Esophagus (tissue), 2 donors: ENCODE data around the gene TRERF1. TPM values are rescaled to one million over a fixed set of nuclear protein-coding genes. Genes with fewer than 3 reads are reported as not detected.

Experiments used
- H3K27ac ChIP-seq, 2 donors: one replicate each; pipeline ENCODE4 v1.5.1; 2013; ENCODE audit warnings: low read depth in 2 of 2, mild to moderate bottlenecking in 2 of 2, inconsistent platforms in 1 of 2, low read length in 1 of 2, moderate library complexity in 1 of 2
- H3K27me3 ChIP-seq, 2 donors: one replicate each; pipeline ENCODE4 v1.6.1; 2013; ENCODE audit warnings: low read length in 2 of 2, control low read depth in 1 of 2, mild to moderate bottlenecking in 1 of 2; ENCODE audit not compliant: insufficient read depth in 2 of 2, control insufficient read depth in 1 of 2
- H3K36me3 ChIP-seq, 2 donors: one replicate each; pipeline ENCODE4 v1.6.1; 2013; ENCODE audit warnings: low read length in 1 of 2; ENCODE audit not compliant: control insufficient read depth in 2 of 2, insufficient read depth in 2 of 2
- H3K4me1 ChIP-seq, 2 donors: one replicate each; pipeline ENCODE4 v1.6.1; 2013; ENCODE audit warnings: low read length in 1 of 2; ENCODE audit not compliant: control insufficient read depth in 2 of 2, insufficient read depth in 2 of 2
- H3K4me3 ChIP-seq, 2 donors: one replicate each; pipeline ENCODE4 v1.5.1; 2013; ENCODE audit warnings: low read length in 2 of 2, mild to moderate bottlenecking in 2 of 2, low read depth in 1 of 2, moderate library complexity in 1 of 2
- H3K9me3 ChIP-seq, 2 donors: one replicate each; pipeline ENCODE4 v1.6.1; 2013; ENCODE audit warnings: mild to moderate bottlenecking in 2 of 2, low read depth in 1 of 2, low read length in 1 of 2, moderate library complexity in 1 of 2; ENCODE audit not compliant: control insufficient read depth in 2 of 2, insufficient read depth in 1 of 2
- WGBS, 2 donors: extraction: QIAGEN DNeasy Blood & Tissue Kit; methylation state at CpG; one replicate each; pipeline ENCODE4 v1.1.7; 2013; 5-methylcytosine and 5-hydroxymethylcytosine counted together
- polyA plus RNA-seq, 2 donors: library from polyadenylated mRNA; stranded (reverse); fragments of 200-250 nt; gene quantifications; one replicate each; pipeline ENCODE4 v1.2.3, GENCODE V29; 2013
- donor health status: healthy with polysubstance abuse.
- donor health status: Bipolar disorder and iron deficiency.

Gene TRERF1
- polyA plus RNA-seq, 2 donors = 4.6 to 8.1 TPM

GRCh38 chr6:42281570-42281969, 170.2 kb downstream of the TRERF1 start:
- H3K27ac ChIP-seq = peak overlapping the region; percentile 20 to 54
- H3K27me3 ChIP-seq = no peaks in the 10 kb centered on the region
- H3K4me1 ChIP-seq = peaks cover 18 to 28% of the 10 kb centered on the region in 2 donors
- H3K4me3 ChIP-seq = no peak overlapping the region
- H3K9me3 ChIP-seq = no peaks in the 10 kb centered on the region
- peaks cover 0 to 4% of the 10 kb centered on the region in 2 donors for H3K36me3 ChIP-seq
- WGBS, 2 donors = 40 to 41% methylated on average over 7 of the region's 7 CpGs

DNA sequence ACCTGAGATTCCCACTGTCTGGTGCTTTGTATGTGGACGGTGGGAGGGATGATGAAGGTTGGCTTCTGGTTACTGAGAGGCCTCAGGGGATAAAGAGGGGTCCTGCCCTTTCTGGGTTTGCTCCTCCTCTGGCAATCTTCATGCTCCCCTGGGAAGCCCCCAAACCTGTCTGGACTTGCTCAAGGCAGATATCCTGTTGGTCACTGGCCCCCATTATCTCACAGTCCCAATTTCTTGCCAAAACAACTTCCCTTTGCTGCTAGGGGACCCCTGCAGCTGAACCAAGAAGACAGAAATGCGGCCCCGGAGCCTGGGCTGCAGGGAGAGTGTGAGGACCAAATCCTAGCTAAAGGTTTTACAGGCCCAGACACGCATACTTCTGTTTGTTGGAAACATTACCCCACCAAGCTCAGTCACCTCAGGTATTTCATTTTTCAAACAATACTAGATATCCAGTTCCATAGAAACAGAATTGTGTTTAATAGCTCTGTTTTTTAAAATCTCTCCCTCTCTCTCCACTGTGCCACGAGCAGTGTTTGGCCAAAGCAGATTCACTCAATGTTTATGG, 170.7 kb downstream of the TRERF1 start:
- H3K4me1 ChIP-seq = peaks cover 18 to 28% of the 10 kb centered on the region in 2 donors
- WGBS, 2 donors = 47 to 72% methylated on average over 5 of the region's 5 CpGs
- peak overlapping the region; percentile 20 to 54 for H3K27ac ChIP-seq
- no peak overlapping the region for H3K4me3 ChIP-seq
- no peaks in the 10 kb centered on the region for H3K27me3 ChIP-seq
- peaks cover 0 to 4% of the 10 kb centered on the region in 2 donors for H3K36me3 ChIP-seq
- H3K9me3 ChIP-seq = no peaks in the 10 kb centered on the region

GRCh38 chr6:42279966-42280629, 171.6 kb downstream of the TRERF1 start:
- H3K27me3 ChIP-seq = no peaks in the 10 kb centered on the region
- peak overlapping the region; percentile 57 to 70 for H3K27ac ChIP-seq
- H3K4me3 ChIP-seq = no peak overlapping the region
- peaks cover 18 to 31% of the 10 kb centered on the region in 2 donors for H3K4me1 ChIP-seq
- H3K36me3 ChIP-seq = peaks cover 3 to 4% of the 10 kb centered on the region in 2 donors
- WGBS, 2 donors = 48 to 55% methylated on average over 24 of the region's 24 CpGs
- H3K9me3 ChIP-seq = no peaks in the 10 kb centered on the region

- WGBS, 2 donors = 22 to 34% methylated on average over 9 of the region's 9 CpGs
- peaks cover 18 to 28% of the 10 kb centered on the region in 2 donors for H3K4me1 ChIP-seq
These were observed 172.5 kb downstream of the TRERF1 start for GRCh38 chr6:42279144-42279781.

GRCh38 chr6:42278131-42278853, 173.4 kb downstream of the TRERF1 start:
- Histone ChIP-seq H3K27me3 (no peaks in the 10 kb centered on the region), H3K4me1 (peaks cover 18 to 28% of the 10 kb centered on the region in 2 donors), H3K4me3 (no peak overlapping the region), H3K36me3 (peaks cover 3 to 4% of the 10 kb centered on the region in 2 donors), H3K27ac (peak overlapping the region in 1 of 2 donors; percentile 24), H3K9me3 (no peaks in the 10 kb centered on the region)
- WGBS, 2 donors = 82 to 87% methylated on average over 7 of the region's 7 CpGs

More at GRCh38 chr6:42279144-42279781, 172.5 kb downstream of the TRERF1 start:
- Histone ChIP-seq H3K9me3 (no peaks in the 10 kb centered on the region), H3K27ac (peak overlapping the region in 1 of 2 donors; percentile 65), H3K4me3 (no peak overlapping the region), H3K27me3 (no peaks in the 10 kb centered on the region), H3K36me3 (peaks cover 3 to 4% of the 10 kb centered on the region in 2 donors)

DNA sequence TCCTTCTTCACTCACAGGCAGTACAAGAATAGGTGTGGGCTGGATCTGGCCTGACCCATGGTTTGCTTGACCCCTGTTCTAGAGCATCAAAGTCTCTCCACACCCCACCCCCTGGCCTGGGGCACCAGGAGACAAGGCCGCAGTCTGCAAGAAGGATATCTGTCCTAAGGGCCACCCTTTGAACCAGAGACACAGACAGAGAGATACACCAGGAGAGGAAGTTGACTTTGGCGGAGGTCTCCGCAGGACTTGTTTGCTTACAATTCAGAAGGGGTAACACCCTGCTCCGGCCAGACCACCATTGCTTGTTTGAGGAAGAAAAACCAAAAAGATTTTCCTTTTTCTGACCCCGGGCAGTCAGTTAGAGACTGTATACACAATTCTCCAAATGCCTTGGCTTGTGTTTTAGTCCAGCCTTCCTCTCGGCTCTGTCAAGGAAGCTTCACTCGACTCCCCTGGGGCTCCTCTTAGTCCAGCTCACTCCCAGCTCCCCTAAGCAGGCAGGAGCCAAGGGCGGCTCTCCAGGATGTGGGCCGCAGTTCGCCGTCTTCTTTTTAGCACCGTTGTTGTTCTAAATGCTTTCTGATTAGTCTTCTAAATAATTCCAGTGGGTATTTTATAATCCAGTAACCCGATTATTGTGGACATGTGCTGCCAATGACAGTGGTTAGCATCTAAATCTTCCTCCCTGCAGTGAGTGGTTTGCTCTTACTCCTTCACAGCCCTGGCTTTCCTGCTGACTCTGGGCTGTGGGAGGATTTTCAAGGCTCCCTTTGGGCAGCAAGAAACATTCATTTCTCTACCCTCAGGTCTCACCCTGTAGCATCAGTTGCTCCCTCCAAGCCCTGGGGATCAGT, 175.5 kb downstream of the TRERF1 start:
- no peaks in the 10 kb centered on the region for H3K27me3 ChIP-seq
- 58 to 61% methylated on average over 13 of the region's 13 CpGs for WGBS, 2 donors
- H3K4me3 ChIP-seq = no peak overlapping the region
- peaks cover 3 to 4% of the 10 kb centered on the region in 2 donors for H3K36me3 ChIP-seq
- peaks cover 18 to 23% of the 10 kb centered on the region in 2 donors for H3K4me1 ChIP-seq
- H3K9me3 ChIP-seq = no peaks in the 10 kb centered on the region
- H3K27ac ChIP-seq = no peak overlapping the region

DNA sequence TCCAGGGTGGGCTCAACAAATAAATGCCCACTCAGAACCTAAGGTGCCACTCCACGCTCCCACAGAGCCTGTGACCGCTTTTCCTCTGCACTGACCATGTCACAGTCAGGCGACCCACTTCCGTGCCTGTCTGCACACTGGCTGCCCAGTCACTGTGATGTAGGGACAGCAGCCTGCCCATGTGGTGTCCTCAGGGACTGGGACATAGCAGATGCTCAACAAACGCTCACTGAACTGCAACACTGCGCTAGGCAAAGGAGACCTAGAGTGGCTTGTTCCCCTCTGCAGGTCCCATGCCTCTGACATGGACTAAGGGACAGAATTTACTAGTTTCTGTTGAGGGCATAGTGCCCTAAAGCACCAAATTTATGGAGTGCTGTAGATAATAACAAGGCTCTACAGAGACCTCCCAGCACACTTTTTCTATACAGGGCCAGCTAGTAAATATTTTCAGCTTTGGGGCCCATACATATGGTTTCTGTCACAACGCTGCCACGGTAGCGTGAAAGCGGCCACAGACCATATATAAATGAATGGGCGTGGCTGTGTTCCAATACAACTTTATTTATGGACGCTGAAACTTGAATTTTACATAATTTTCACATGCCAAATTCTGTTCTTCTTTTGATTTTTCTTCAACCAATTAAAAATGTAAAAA, 176.2 kb downstream of the TRERF1 start:
- H3K4me1 ChIP-seq = peaks cover 14 to 19% of the 10 kb centered on the region in 2 donors
- H3K27me3 ChIP-seq = no peaks in the 10 kb centered on the region
- 92 to 94% methylated on average over 12 of the region's 12 CpGs for WGBS, 2 donors
- no peaks in the 10 kb centered on the region for H3K9me3 ChIP-seq
- H3K4me3 ChIP-seq = no peak overlapping the region
- H3K27ac ChIP-seq = no peak overlapping the region
- H3K36me3 ChIP-seq = peaks cover 3% of the 10 kb centered on the region in 2 donors

DNA sequence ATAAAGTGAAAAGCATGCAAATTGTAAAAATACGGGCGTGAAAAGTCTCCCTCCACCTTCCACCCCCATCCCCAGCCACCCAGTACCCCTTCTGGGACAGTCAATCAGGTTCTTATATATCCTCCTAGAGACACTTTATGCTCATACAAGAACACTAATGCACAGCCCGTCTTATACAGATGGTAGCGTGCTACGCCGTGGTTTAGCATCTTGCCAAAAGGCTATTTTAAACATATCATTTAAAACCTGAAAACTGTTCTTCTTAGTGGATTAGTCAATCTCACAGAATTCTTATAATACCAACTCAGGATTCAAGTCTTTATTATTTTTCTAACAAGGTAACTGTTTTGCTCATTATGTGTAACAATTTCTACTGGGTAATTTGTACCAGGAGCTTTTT, 176.8 kb downstream of the TRERF1 start:
- no peak overlapping the region for H3K27ac ChIP-seq
- 96 to 98% methylated on average over 6 of the region's 6 CpGs for WGBS, 2 donors
- H3K4me1 ChIP-seq = peaks cover 9 to 13% of the 10 kb centered on the region in 2 donors
- H3K4me3 ChIP-seq = no peak overlapping the region
- no peaks in the 10 kb centered on the region for H3K27me3 ChIP-seq
- no peaks in the 10 kb centered on the region for H3K9me3 ChIP-seq
- peaks cover 0 to 3% of the 10 kb centered on the region in 2 donors for H3K36me3 ChIP-seq
